ENCODE measurements around the gene ZBED4.

The ZBED4 gene

GRCh38 chr22:49880281-49880680 is 26.6 kb downstream of the ZBED4 start:
- DNase-seq (ENCODE audit: low read depth in 3 of 3): no peak

GRCh38 chr22:49881856-49882255 is 28.2 kb downstream of the ZBED4 start:
- no peak for DNase-seq (ENCODE audit: low read depth in 3 of 3)

- no peak for DNase-seq (ENCODE audit: low read depth in 3 of 3)
These were observed 29.1 kb downstream of the ZBED4 start for GRCh38 chr22:49882519-49883293.

GRCh38 chr22:49883294-49883640 is 29.6 kb downstream of the ZBED4 start:
- no peak for DNase-seq (ENCODE audit: low read depth in 3 of 3)

- DNase-seq (ENCODE audit: low read depth in 3 of 3): no peak
These were observed 30.4 kb downstream of the ZBED4 start for GRCh38 chr22:49884075-49884474.

GRCh38 chr22:49884503-49885260 is 31.0 kb downstream of the ZBED4 start:
- DNase-seq (ENCODE audit: low read depth in 3 of 3): no peak

GRCh38 chr22:49885281-49885680 is 31.6 kb downstream of the ZBED4 start:
- DNase-seq (ENCODE audit: low read depth in 3 of 3): no peak

- no peak for DNase-seq (ENCODE audit: low read depth in 3 of 3)
These were observed 32.2 kb downstream of the ZBED4 start for GRCh38 chr22:49885881-49886280.

- DNase-seq (ENCODE audit: low read depth in 3 of 3): no peak
These were observed 32.9 kb downstream of the ZBED4 start for GRCh38 chr22:49886346-49887063.

GRCh38 chr22:49887064-49887451 is 33.4 kb downstream of the ZBED4 start:
- no peak for DNase-seq (ENCODE audit: low read depth in 3 of 3)

GRCh38 chr22:49887702-49888101 is 34.1 kb downstream of the ZBED4 start:
- no peak for DNase-seq (ENCODE audit: low read depth in 3 of 3)

- DNase-seq (ENCODE audit: low read depth in 3 of 3): no peak
These were observed 35.4 kb downstream of the ZBED4 start for GRCh38 chr22:49889071-49889470.

GRCh38 chr22:49892226-49892899 is 38.7 kb downstream of the ZBED4 start:
- DNase-seq (ENCODE audit: low read depth in 3 of 3): no peak

- no peak for DNase-seq (ENCODE audit: low read depth in 3 of 3)
These were observed 39.4 kb downstream of the ZBED4 start for GRCh38 chr22:49893025-49893424.

- DNase-seq (ENCODE audit: low read depth in 3 of 3): no peak
These were observed 40.8 kb downstream of the ZBED4 start for GRCh38 chr22:49894322-49895054.

GRCh38 chr22:49896201-49896600 is 42.6 kb downstream of the ZBED4 start:
- DNase-seq (ENCODE audit: low read depth in 3 of 3): no peak

- no peak for DNase-seq (ENCODE audit: low read depth in 3 of 3)
These were observed 43.5 kb downstream of the ZBED4 start for GRCh38 chr22:49897015-49897684.

- no peak for DNase-seq (ENCODE audit: low read depth in 3 of 3)
These were observed 45.9 kb downstream of the ZBED4 start for GRCh38 chr22:49899530-49899929.

- no peak for DNase-seq (ENCODE audit: low read depth in 3 of 3)
These were observed 47.0 kb downstream of the ZBED4 start for GRCh38 chr22:49900441-49901230.

GRCh38 chr22:49901457-49901856 is 47.8 kb downstream of the ZBED4 start:
- DNase-seq (ENCODE audit: low read depth in 3 of 3): no peak

Measured in stimulated activated CD4-positive, alpha-beta T cell treated with anti-CD3 and anti-CD28 coated beads, TNF-alpha, amount 100 ng/mL, for 4 hours (primary cell).